ENCODE measurements around the gene IL20RA.

IL20RA gene

DNA sequence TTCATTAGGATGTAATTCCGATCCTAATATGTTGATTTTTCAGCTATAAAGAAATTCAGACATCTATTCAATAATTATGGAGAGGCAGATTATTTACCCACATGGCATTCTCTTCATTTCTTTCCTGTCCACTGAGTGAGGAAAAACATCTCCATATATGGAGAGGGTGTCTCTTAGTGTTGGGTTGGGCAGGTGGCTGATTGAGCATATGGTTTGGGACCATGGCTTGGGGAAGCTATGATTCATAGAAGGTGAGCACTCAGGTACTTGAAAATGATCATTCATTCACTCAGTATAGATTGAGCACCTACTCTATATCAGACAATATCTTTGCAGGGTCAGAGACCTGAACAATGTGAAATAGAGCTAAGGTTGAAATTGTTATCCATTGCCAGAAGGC, 41.3 kb upstream of the IL20RA start:
- TF ChIP-seq, protein P1, sequence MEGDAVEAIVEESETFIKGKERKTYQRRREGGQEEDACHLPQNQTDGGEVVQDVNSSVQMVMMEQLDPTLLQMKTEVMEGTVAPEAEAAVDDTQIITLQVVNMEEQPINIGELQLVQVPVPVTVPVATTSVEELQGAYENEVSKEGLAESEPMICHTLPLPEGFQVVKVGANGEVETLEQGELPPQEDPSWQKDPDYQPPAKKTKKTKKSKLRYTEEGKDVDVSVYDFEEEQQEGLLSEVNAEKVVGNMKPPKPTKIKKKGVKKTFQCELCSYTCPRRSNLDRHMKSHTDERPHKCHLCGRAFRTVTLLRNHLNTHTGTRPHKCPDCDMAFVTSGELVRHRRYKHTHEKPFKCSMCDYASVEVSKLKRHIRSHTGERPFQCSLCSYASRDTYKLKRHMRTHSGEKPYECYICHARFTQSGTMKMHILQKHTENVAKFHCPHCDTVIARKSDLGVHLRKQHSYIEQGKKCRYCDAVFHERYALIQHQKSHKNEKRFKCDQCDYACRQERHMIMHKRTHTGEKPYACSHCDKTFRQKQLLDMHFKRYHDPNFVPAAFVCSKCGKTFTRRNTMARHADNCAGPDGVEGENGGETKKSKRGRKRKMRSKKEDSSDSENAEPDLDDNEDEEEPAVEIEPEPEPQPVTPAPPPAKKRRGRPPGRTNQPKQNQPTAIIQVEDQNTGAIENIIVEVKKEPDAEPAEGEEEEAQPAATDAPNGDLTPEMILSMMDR (IDR thresholded peaks at IDR 0.05): no peak
- H3K27ac ChIP-seq: no peak overlapping the region
- H3K36me3 ChIP-seq: no peaks in the 10 kb centered on the region
- H3K9me3 ChIP-seq: no peaks in the 10 kb centered on the region
- H3K4me3 ChIP-seq (ENCODE audit: low read depth in 1 of 2, low read length in 1 of 2): no peak overlapping the region
- peaks cover 38% of the 10 kb centered on the region for H3K27me3 ChIP-seq
- H3K4me1 ChIP-seq (ENCODE audit: control insufficient read depth in 1 of 2, insufficient read depth in 1 of 2, low read depth in 1 of 2, low read length in 1 of 2): no peaks in the 10 kb centered on the region

DNA sequence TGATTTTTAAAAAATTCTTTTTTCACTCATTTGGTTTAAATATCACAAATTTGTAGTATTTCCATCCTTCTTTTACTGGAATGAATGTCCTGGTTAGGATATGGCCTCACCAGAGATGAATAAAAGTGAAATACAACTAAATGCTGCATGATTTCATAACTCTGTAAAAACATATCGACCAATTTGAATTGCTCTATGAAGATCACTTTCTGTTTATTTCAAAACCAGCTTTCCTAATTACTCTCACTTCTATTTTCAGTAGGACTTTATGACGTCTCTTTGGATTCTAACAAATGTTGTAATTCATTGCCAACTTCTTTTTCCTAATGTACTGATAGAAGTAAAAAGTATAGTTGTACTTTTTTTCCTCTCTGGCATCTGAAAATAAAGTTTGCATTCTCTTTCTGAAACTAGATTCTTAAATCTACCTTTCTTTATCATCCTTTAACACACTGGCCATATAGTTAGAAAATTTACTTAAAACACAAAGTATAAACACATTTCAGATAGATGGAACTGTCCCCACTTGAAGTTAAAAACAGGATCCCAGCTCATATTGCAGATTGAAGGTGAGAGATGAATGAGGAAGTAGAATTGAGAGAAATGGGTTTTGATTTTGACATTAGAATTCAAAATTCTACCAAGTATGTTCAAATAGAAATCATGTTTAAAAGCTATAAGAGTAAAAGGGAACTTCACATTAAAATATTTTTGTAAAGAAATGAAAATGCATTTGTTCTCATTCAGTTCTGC, 40.3 kb upstream of the IL20RA start:
- Histone ChIP-seq H3K27me3 (peaks cover 48% of the 10 kb centered on the region), H3K27ac (no peak overlapping the region), H3K36me3 (no peaks in the 10 kb centered on the region), H3K4me1 (ENCODE audit: control insufficient read depth in 1 of 2, insufficient read depth in 1 of 2, low read depth in 1 of 2, low read length in 1 of 2) (no peaks in the 10 kb centered on the region), H3K9me3 (no peaks in the 10 kb centered on the region), H3K4me3 (ENCODE audit: low read depth in 1 of 2, low read length in 1 of 2) (no peak overlapping the region)
- TF ChIP-seq, protein P1 (IDR thresholded peaks at IDR 0.05): no peak

DNA sequence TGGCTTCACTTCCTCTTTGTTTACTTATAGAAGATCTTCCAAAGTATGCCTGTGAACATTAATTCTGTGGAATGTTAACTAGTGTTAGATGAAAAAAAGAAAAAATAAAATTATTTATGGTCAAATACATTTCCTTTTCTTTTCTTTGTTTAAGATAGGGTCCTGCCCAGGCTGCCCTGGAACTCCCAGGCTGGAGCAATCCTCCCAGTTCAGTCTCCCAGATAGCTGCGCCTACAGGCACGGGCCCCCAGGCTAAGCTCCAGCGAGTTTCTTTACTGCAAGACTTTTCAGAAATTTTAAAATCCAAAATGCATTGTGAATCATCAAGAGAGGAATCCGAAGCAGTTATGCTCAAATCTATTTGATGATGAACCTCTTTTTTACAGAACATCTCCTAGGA, 39.3 kb upstream of the IL20RA start:
- TF ChIP-seq, protein P1 (IDR thresholded peaks at IDR 0.05): no peak
- peaks cover 41% of the 10 kb centered on the region for H3K27me3 ChIP-seq
- no peak overlapping the region for H3K27ac ChIP-seq
- H3K36me3 ChIP-seq: no peaks in the 10 kb centered on the region
- no peak overlapping the region for H3K4me3 ChIP-seq (ENCODE audit: low read depth in 1 of 2, low read length in 1 of 2)
- H3K9me3 ChIP-seq: no peaks in the 10 kb centered on the region
- H3K4me1 ChIP-seq (ENCODE audit: control insufficient read depth in 1 of 2, insufficient read depth in 1 of 2, low read depth in 1 of 2, low read length in 1 of 2): no peaks in the 10 kb centered on the region

DNA sequence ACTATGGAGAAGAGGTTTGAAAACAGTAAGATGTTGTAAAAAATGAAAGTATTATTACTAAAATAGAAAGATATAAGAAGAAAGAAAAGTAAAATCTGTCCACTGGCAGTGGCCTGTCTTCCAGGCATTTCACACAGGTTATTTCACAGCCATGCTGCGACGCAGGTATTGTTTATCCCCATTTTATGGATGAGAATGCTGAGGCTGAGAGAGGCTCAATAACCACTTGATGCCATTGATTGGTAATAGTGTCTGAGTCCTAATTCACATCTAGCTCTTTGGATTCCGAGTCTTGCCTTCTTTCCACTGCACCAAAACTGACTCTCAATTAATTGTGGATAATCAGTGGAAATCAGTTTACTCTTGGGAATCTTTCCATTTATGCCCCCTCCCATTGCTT, 37.2 kb upstream of the IL20RA start:
- Histone ChIP-seq H3K4me3 (ENCODE audit: low read depth in 1 of 2, low read length in 1 of 2) (no peak overlapping the region), H3K36me3 (no peaks in the 10 kb centered on the region), H3K27ac (no peak overlapping the region), H3K27me3 (peaks cover 44% of the 10 kb centered on the region), H3K9me3 (no peaks in the 10 kb centered on the region), H3K4me1 (ENCODE audit: control insufficient read depth in 1 of 2, insufficient read depth in 1 of 2, low read depth in 1 of 2, low read length in 1 of 2) (no peaks in the 10 kb centered on the region)
- TF ChIP-seq, protein P1 (IDR thresholded peaks at IDR 0.05): no peak

DNA sequence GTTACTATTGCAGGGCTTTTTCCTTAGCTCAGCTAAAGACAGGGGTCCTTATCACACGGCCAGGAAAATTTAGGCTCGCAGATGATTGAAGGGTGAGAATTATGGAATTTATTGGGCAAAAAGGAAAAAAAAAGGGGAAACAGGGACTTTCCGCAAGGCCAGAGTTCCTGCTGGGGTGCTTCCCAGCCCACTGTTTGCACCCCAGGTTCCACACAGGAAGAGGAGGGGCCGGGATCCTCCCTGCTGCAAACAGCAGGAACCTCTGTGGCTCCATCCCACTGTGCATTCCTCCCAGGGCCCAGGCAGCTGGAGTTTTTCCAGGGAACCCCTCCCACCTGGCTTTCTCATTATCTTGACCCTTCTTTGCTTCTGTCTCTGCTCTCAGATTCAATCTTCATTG, 35.9 kb upstream of the IL20RA start:
- H3K4me3 ChIP-seq (ENCODE audit: low read depth in 1 of 2, low read length in 1 of 2): no peak overlapping the region
- no peaks in the 10 kb centered on the region for H3K9me3 ChIP-seq
- no peak overlapping the region for H3K27ac ChIP-seq
- peaks cover 44% of the 10 kb centered on the region for H3K27me3 ChIP-seq
- H3K36me3 ChIP-seq: no peaks in the 10 kb centered on the region
- TF ChIP-seq, protein P1 (IDR thresholded peaks at IDR 0.05): no peak
- no peaks in the 10 kb centered on the region for H3K4me1 ChIP-seq (ENCODE audit: control insufficient read depth in 1 of 2, insufficient read depth in 1 of 2, low read depth in 1 of 2, low read length in 1 of 2)

All from neutrophil (primary cell).